ENCODE results near the gene OR51B2.
"Not testable (repeated sequence)": the region's sequence is repeated elsewhere in the genome, so short reads cannot be mapped to it uniquely, and the experiment has no call there.

OR51B2 gene

DNA sequence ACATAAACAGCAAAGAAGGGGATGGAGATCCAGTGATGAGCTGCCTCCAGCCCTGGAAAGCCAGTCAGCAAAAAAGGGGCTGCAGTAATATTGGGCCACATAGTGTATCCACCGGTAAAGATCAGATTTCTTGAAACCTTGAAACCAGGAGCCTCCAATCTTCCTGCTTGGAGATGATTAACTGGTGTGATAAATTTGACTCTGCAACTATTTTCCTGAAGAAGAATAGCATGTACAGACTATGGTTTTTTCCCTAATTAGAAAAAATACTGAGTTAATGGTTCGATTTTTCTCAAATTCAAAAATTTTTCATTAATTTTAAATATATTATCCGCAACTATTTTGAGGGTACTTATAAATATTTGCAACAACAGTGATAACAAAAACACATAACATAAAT lies at the start of gene OR51B2:
TSS of gene OR51B2 (minus strand) at position 101 of the 400 bp plus-strand sequence. CDS start at position 101, 0 bp downstream.
- no peak within 1 kb of the TSS for H3K27ac ChIP-seq
- no peak for TF ChIP-seq ZFX (IDR thresholded peaks at IDR 0.05; ENCODE audit: borderline replicate concordance)
- TF ChIP-seq, protein P1, sequence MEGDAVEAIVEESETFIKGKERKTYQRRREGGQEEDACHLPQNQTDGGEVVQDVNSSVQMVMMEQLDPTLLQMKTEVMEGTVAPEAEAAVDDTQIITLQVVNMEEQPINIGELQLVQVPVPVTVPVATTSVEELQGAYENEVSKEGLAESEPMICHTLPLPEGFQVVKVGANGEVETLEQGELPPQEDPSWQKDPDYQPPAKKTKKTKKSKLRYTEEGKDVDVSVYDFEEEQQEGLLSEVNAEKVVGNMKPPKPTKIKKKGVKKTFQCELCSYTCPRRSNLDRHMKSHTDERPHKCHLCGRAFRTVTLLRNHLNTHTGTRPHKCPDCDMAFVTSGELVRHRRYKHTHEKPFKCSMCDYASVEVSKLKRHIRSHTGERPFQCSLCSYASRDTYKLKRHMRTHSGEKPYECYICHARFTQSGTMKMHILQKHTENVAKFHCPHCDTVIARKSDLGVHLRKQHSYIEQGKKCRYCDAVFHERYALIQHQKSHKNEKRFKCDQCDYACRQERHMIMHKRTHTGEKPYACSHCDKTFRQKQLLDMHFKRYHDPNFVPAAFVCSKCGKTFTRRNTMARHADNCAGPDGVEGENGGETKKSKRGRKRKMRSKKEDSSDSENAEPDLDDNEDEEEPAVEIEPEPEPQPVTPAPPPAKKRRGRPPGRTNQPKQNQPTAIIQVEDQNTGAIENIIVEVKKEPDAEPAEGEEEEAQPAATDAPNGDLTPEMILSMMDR (IDR thresholded peaks at IDR 0.05): no peak

GRCh38 chr11:5369789-5370188 lies 45.7 kb upstream of the OR51B2 start:
- TF ChIP-seq, protein P1 (IDR thresholded peaks at IDR 0.05): no peak
- TF ChIP-seq ZFX (IDR thresholded peaks at IDR 0.05; ENCODE audit: borderline replicate concordance): no peak
- no peak overlapping the region for H3K27ac ChIP-seq

DNA sequence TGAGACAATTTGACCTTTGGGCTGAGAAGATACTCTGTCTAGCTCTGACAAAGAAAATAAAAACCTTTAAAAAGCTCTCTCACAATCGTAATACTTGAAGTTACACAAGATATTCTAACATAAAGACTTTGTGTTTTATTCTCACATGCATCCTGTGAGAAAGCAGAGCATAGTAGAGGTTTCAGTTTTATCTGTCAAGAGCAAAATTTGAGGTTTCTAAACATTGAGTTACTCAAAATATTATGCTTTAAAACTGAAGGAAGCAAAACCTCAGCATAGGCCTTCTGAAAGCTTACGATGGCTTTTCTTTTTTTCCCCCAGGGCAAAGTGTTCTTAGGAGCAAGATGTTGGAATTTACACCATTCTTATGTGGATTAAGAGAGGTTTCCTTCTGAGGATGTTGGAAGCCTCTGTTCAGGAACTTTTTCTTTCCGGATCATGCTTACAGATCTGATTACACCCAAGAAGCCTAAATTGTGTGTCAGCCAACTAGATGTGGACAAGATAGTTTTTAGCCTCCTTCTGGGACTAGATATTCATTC lies 44.5 kb upstream of the OR51B2 start:
- H3K27ac ChIP-seq: no peak overlapping the region
- no peak for TF ChIP-seq ZFX (IDR thresholded peaks at IDR 0.05; ENCODE audit: borderline replicate concordance)
- TF ChIP-seq, protein P1 (IDR thresholded peaks at IDR 0.05): no peak

- TF ChIP-seq, protein P1 (IDR thresholded peaks at IDR 0.05): no peak
- no peak for TF ChIP-seq ZFX (IDR thresholded peaks at IDR 0.05; ENCODE audit: borderline replicate concordance)
- no peak overlapping the region for H3K27ac ChIP-seq
Measured at GRCh38 chr11:5367448-5368074, 43.5 kb upstream of the OR51B2 start.

DNA sequence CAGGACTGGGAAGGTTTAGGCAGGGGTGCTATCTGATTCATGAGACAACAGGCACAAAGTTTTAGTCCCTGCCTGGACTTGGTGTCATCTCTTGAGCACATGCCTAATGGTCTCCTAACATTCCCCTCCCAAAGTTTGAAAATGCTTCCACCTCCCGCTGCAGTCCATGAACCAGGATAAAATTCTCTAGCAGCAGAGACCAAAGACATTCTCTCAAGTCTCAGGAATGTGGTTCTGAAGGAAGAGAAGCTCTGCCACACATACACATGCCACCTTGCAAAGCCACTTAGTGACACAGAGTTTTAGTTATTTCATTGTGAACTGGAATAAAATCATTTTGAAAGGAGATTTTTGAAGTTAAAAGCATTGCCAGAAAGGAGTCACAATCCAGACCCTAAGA lies 42.8 kb upstream of the OR51B2 start:
- H3K27ac ChIP-seq: no peak overlapping the region
- no peak for TF ChIP-seq ZFX (IDR thresholded peaks at IDR 0.05; ENCODE audit: borderline replicate concordance)
- TF ChIP-seq, protein P1 (IDR thresholded peaks at IDR 0.05): no peak

GRCh38 chr11:5366365-5366764 lies 42.3 kb upstream of the OR51B2 start:
- not testable (repeated sequence) for H3K27ac ChIP-seq

DNA sequence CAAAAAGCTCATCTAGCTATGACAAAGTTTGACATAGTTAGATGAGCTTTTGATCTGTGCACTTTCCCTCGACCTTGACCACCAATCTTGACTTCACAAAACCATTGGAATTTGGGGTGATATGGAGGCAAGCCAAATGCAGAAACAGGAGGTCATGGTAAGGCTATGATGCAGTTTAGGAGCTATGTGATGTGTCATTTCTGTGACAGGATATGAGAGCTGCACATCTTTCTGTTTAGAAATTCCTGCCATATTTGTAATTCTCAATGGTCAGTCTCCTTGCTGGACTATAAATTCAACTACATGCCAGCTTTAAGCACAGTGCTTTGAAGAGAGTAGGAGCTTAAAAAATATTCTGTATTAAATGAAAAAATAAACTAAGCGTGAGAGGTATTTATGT lies 40.1 kb upstream of the OR51B2 start:
- TF ChIP-seq, protein P1 (IDR thresholded peaks at IDR 0.05): no peak
- TF ChIP-seq ZFX (IDR thresholded peaks at IDR 0.05; ENCODE audit: borderline replicate concordance): no peak

DNA sequence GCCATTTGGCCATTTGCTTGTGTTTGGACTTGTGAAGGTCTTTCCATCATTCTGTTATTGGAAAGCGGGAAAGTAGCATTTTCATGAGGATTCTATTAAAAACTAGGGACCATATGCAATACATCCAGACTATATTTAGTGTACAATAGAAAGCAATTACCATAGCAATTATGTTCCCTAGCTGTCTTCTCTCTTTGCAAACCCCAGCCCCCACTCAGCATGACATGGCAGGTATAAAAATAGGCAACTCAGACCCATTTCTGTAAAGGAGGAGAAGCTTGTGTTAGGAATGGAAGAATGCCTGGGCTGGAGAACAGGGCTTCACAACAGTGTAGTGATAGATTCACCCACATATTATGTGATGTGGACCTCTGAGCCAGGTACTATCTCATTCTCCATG lies 39.6 kb upstream of the OR51B2 start:
- no peak overlapping the region for H3K27ac ChIP-seq
- no peak for TF ChIP-seq ZFX (IDR thresholded peaks at IDR 0.05; ENCODE audit: borderline replicate concordance)
- TF ChIP-seq, protein P1 (IDR thresholded peaks at IDR 0.05): no peak

More for the DNA sequence above, 40.1 kb upstream of the OR51B2 start:
- no peak overlapping the region for H3K27ac ChIP-seq
